B cell (primary cell): ENCODE data around the gene ZNF335. TPM values are rescaled to one million over a fixed set of nuclear protein-coding genes. Genes with fewer than 3 reads are reported as not detected.
A peak's percentile ranks its signal among the peaks of the same experiment; 100 is the strongest.

Source experiments
- ATAC-seq: fragments of 200-7000 bp; cut with Tn5 transposase; one replicate; pipeline ENCODE4 v1.10.0; 2021; ENCODE audit warnings: low read depth, mild to moderate bottlenecking, moderate number of reproducible peaks, moderate library complexity
- CTCF ChIA-PET: fragments of 350-600 bp; sonication (Branson Sonifier 250); formaldehyde crosslinking; loops from one replicate; lab custom pipeline; 2021; ENCODE audit warnings: antibody characterized with exemption, inconsistent platforms; lab: Charles Lee
- POLR2A ChIA-PET: fragments of 350-600 bp; sonication (Branson Sonifier 250); formaldehyde crosslinking; loops from one replicate; lab custom pipeline; 2021; ENCODE audit warnings: antibody characterized with exemption; lab: Charles Lee
- DNase-seq: peaks from one replicate; pipeline ENCODE4 v3.0.0; 2013
- H2AFZ ChIP-seq: 2 replicates; pipeline ENCODE4 v1.6.1; 2012; ENCODE audit warnings: mild to moderate bottlenecking, low read depth, low read length; ENCODE audit not compliant: insufficient read depth, poor library complexity, severe bottlenecking
- H3K27ac ChIP-seq, 2 donors: 1 replicate in 1 of 2; 2 replicates in 1 of 2; pipeline ENCODE4 v1.5.1; 2012 to 2013; ENCODE audit warnings: low read length in 2 of 2, mild to moderate bottlenecking in 2 of 2, moderate library complexity in 1 of 2
- H3K27me3 ChIP-seq, 4 experiments: fragments of 200-600 bp in 1 of 4; sonication (generic) in 1 of 4; replicated peaks in 1 of 4; 1 replicate in 2 of 4; 2 replicates in 2 of 4; pipeline versions ENCODE4 v1.6.1 to v1.7.0; 2013 to 2016; ENCODE audit warnings: low read length in 3 of 4, mild to moderate bottlenecking in 2 of 4, mixed read lengths in 1 of 4, moderate library complexity in 1 of 4; ENCODE audit not compliant: insufficient read depth in 4 of 4, control insufficient read depth in 3 of 4; ENCODE audit errors: control extremely low read depth in 1 of 4
- H3K36me3 ChIP-seq, 2 experiments: replicated peaks in 1 of 2; 1 replicate in 1 of 2; 2 replicates in 1 of 2; pipeline versions ENCODE4 v1.6.1 to v1.7.1; 2013; ENCODE audit warnings: low read length in 1 of 2; ENCODE audit not compliant: insufficient read depth in 2 of 2, control insufficient read depth in 1 of 2; ENCODE audit errors: control extremely low read depth in 1 of 2, extremely low read depth in 1 of 2
- H3K4me1 ChIP-seq, 2 donors: fragments of 200-600 bp in 1 of 2; sonication (generic) in 1 of 2; 1 replicate in 1 of 2; 2 replicates in 1 of 2; pipeline versions ENCODE4 v1.5.1 to v1.6.1; 2013 to 2017; ENCODE audit warnings: low read length in 2 of 2; ENCODE audit not compliant: control insufficient read depth in 2 of 2, insufficient read depth in 2 of 2
- H3K4me2 ChIP-seq: replicated peaks from 2 replicates; pipeline ENCODE3; 2012; ENCODE audit warnings: mild to moderate bottlenecking, low read depth, low read length; ENCODE audit not compliant: poor library complexity, severe bottlenecking
- H3K4me3 ChIP-seq, 5 experiments: fragments of 200-600 bp in 1 of 5; sonication (generic) in 1 of 5; 1 replicate in 3 of 5; 2 replicates in 2 of 5; pipeline versions ENCODE4 v1.5.1 to v1.7.0; 2011 to 2016; ENCODE audit warnings: low read length in 4 of 5, mild to moderate bottlenecking in 4 of 5, low read depth in 2 of 5, control low read depth in 1 of 5, moderate library complexity in 1 of 5; ENCODE audit not compliant: insufficient read depth in 1 of 5; ENCODE audit errors: control extremely low read depth in 1 of 5, extremely low read depth in 1 of 5
- H3K79me2 ChIP-seq: fragments of 200-600 bp; sonication (generic); one replicate; pipeline ENCODE4 v1.6.0; 2016; ENCODE audit warnings: low read length; ENCODE audit not compliant: control insufficient read depth, insufficient read depth
- H3K9ac ChIP-seq: fragments of 200-600 bp; sonication (generic); 2 replicates; pipeline ENCODE4 v1.6.1; 2017; ENCODE audit warnings: mild to moderate bottlenecking, low read length, moderate library complexity
- H3K9me3 ChIP-seq, 3 donors: one replicate each; pipeline versions ENCODE4 v1.6.1 to v1.7.1; 2013; ENCODE audit warnings: low read length in 2 of 3; ENCODE audit not compliant: control insufficient read depth in 2 of 3, insufficient read depth in 1 of 3; ENCODE audit errors: control extremely low read depth in 1 of 3
- H4K20me1 ChIP-seq: 2 replicates; pipeline ENCODE4 v1.6.0; 2012; ENCODE audit warnings: mild to moderate bottlenecking, low read length; ENCODE audit not compliant: insufficient read depth, control insufficient read depth, poor library complexity, severe bottlenecking
- H3K27ac Mint-ChIP-seq: one replicate; pipeline ENCODE4 v1.8.0; 2021; ENCODE audit warnings: mixed read lengths
- H3K27me3 Mint-ChIP-seq: one replicate; pipeline ENCODE4 v1.8.0; 2021; ENCODE audit warnings: mixed read lengths
- H3K4me1 Mint-ChIP-seq: one replicate; pipeline ENCODE4 v1.8.0; 2021; ENCODE audit warnings: mixed read lengths
- H3K4me3 Mint-ChIP-seq: one replicate; pipeline ENCODE4 v1.8.0; 2021; ENCODE audit warnings: mixed read lengths
- H3K9me3 Mint-ChIP-seq: one replicate; pipeline ENCODE4 v1.8.0; 2022; ENCODE audit warnings: mixed read lengths; ENCODE audit not compliant: insufficient read depth
- EZH2 ChIP-seq: IDR thresholded peaks from 2 replicates; pipeline ENCODE4 v1.6.1; 2012; ENCODE audit warnings: borderline replicate concordance, low read depth, mild to moderate bottlenecking, moderate library complexity, low read length; ENCODE audit not compliant: insufficient read depth, poor library complexity, severe bottlenecking
- WGBS: methylation state at CpG from one replicate; pipeline ENCODE4 v1.1.5; 2013; ENCODE audit warnings: missing lambda C conversion rate; ENCODE audit not compliant: insufficient coverage; 5-methylcytosine and 5-hydroxymethylcytosine counted together
- intact Hi-C: fragments of 100-400 bp; cut with micrococcal nuclease; formaldehyde crosslinking; loops from one replicate; pipeline ENCODE4 v1.10.0; 2022
- polyA plus RNA-seq: library from polyadenylated mRNA; depleted of rRNA; stranded (reverse); fragments of >200 nt; gene quantifications from 2 replicates; pipeline ENCODE4 v1.2.3, GENCODE V29; 2012
- total RNA-seq, 2 donors: library from RNA; stranded (reverse); fragments of 120-200 nt in 1 of 2; gene quantifications; 1 replicate in 1 of 2; 2 replicates in 1 of 2; pipeline versions ENCODE4 v1.2.3 to v1.2.4, GENCODE V29; 2013 to 2022
- TF ChIP-seq, protein P1 (sequence below): fragments of 200-600 bp; IDR thresholded peaks from one replicate; pipeline ENCODE4 v1.8.0; 2022; ENCODE audit warnings: antibody characterized with exemption, mild to moderate bottlenecking

Gene ZNF335
- total and polyA plus RNA-seq, 2 donors (not counting 1 experiment from before 2014, with no cell fraction given), result 62.3 to 62.7 TPM

DNA sequence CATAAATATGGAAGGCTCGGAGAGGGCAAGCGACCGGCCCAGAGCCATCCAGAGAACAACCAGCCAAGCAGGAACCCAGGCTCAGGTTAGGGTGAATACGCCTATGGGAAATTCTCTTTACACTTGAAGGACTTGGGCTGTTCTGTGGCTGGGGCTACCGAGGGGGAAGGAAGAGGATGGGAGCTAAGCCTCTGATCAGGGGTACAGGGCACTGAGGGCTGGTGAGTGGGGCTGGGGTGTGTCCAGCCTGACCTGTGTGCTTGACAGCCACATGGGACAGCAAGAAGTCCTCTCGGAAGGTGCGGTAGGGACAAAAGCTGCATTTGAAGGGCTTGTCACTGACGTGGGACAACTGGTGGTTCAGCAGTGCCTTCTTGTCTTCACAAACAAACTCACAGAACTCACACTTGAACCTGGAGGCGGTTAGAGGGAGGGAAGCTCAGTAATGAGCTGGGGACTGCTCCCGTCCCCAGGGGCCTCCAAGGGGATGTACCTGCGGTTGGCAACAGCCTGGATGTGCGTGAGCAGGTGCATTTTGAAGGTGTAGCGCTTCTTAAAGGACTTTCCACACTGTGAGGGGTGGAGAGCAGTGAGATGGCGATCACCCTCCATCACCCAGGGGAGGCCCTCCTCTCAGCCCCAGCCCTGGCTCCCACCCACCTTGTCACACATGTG, 11.9 kb downstream of the ZNF335 start:
- ChIA-PET POLR2A (no interaction called here), CTCF (interaction anchor here (0.8 to 6.1 kb wide), 6 partner anchors 10 to 160 kb away, joined by 3 to 57 read pairs (median 10); partner anchors contain the start of gene SNX21)
- WGBS, result 90% methylated on average over 5 of the region's 14 CpGs
- TF ChIP-seq EZH2, result no peak
- TF ChIP-seq, protein P1, sequence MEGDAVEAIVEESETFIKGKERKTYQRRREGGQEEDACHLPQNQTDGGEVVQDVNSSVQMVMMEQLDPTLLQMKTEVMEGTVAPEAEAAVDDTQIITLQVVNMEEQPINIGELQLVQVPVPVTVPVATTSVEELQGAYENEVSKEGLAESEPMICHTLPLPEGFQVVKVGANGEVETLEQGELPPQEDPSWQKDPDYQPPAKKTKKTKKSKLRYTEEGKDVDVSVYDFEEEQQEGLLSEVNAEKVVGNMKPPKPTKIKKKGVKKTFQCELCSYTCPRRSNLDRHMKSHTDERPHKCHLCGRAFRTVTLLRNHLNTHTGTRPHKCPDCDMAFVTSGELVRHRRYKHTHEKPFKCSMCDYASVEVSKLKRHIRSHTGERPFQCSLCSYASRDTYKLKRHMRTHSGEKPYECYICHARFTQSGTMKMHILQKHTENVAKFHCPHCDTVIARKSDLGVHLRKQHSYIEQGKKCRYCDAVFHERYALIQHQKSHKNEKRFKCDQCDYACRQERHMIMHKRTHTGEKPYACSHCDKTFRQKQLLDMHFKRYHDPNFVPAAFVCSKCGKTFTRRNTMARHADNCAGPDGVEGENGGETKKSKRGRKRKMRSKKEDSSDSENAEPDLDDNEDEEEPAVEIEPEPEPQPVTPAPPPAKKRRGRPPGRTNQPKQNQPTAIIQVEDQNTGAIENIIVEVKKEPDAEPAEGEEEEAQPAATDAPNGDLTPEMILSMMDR, result no peak
- H3K27ac ChIP-seq, result no peak overlapping the region
- no peak overlapping the region for H3K4me2 ChIP-seq
- peaks cover 0 to 11% (median 0%) of the 10 kb centered on the region in 3 donors for H3K9me3 ChIP-seq
- Mint-ChIP-seq H3K27me3 (no peaks in the 10 kb centered on the region), H3K4me1 (peaks cover 4% of the 10 kb centered on the region), H3K4me3 (no peak overlapping the region), H3K9me3 (no peaks in the 10 kb centered on the region), H3K27ac (peak overlapping the region; percentile 38)
- H3K36me3 ChIP-seq, result peaks cover 0 to 78% of the 10 kb centered on the region in 2 experiments
- no peaks in the 10 kb centered on the region for H3K27me3 ChIP-seq
- peaks cover 0 to 9% of the 10 kb centered on the region in 2 donors for H3K4me1 ChIP-seq
- no peak overlapping the region for H2AFZ ChIP-seq
- ATAC-seq (peak; percentile 48), DNase-seq (no peak)
- no peak overlapping the region for H3K9ac ChIP-seq
- H4K20me1 ChIP-seq, result peaks cover 11% of the 10 kb centered on the region
- no peaks in the 10 kb centered on the region for H3K79me2 ChIP-seq
- intact Hi-C loops, result no loop called here
- no peak overlapping the region for H3K4me3 ChIP-seq

DNA sequence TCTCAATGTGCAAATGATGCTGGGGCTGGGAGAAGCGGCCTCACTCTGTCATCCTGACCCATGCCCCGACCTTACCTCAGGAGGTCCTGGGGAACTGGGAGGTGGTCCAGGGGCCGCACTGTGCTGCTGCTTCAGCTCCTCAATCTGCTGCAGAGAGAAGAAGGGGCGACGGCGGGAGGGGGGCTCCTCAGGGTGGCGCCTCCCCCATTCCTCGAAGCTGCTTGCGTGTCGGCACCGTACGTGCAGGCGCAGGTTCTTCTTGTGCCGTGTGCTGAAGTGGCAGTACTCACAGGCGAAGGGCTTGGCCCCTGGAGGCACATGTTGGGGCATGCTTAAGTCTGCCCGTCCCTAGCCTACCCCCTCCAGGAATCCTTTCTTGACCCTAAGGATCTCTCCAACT, 12.9 kb downstream of the ZNF335 start:
- WGBS, result 89% methylated on average over 14 of the region's 16 CpGs
- Mint-ChIP-seq H3K9me3 (no peaks in the 10 kb centered on the region), H3K4me1 (peaks cover 2% of the 10 kb centered on the region), H3K27ac (no peak overlapping the region), H3K27me3 (no peaks in the 10 kb centered on the region), H3K4me3 (no peak overlapping the region)
- TF ChIP-seq EZH2, result no peak
- TF ChIP-seq, protein P1, result no peak
- H3K4me2 ChIP-seq, result no peak overlapping the region
- no peak overlapping the region for H3K9ac ChIP-seq
- ChIA-PET CTCF (interaction anchor here (1.1 to 3.1 kb wide), 2 partner anchors 10 to 126 kb away, joined by 3 to 16 read pairs; partner anchors contain the start of gene SNX21), POLR2A (no interaction called here)
- H2AFZ ChIP-seq, result no peak overlapping the region
- H3K4me3 ChIP-seq, result no peak overlapping the region
- no peaks in the 10 kb centered on the region for H3K79me2 ChIP-seq
- peaks cover 9% of the 10 kb centered on the region for H4K20me1 ChIP-seq
- H3K27ac ChIP-seq, result no peak overlapping the region
- intact Hi-C loops, result no loop called here
- no peak for DNase-seq
- H3K36me3 ChIP-seq, result peaks cover 0 to 73% of the 10 kb centered on the region in 2 experiments
- peaks cover 0 to 9% of the 10 kb centered on the region in 2 donors for H3K4me1 ChIP-seq
- no peak for ATAC-seq
- H3K27me3 ChIP-seq, result no peaks in the 10 kb centered on the region
- H3K9me3 ChIP-seq, result peaks cover 0 to 11% (median 0%) of the 10 kb centered on the region in 3 donors
